ENCODE measurements around the gene MPO. TPM values are rescaled to one million over a fixed set of nuclear protein-coding genes. Genes with fewer than 3 reads are reported as not detected.

MPO gene
- total RNA-seq, 1 experiment from 2014 or later = not detected

GRCh38 chr17:58312829-58313228, 32.1 kb upstream of the MPO start:
- H3K4me1 Mint-ChIP-seq = peaks cover 3 to 16% of the 10 kb centered on the region in 2 experiments; a peak in 3 of 4 replicates
- TF ChIP-seq CTCF (conservative IDR thresholded peaks at IDR 0.05) = no peak
- no peak overlapping the region; a peak in 1 of 5 replicates for H3K4me3 Mint-ChIP-seq
- no CpG with 5 or more reads among the region's 1 CpG for WGBS (ENCODE audit: extremely low coverage, insufficient read length, low lambda C conversion rate)
- Histone ChIP-seq H4K8ac (replicated peaks; ENCODE audit: insufficient read length, low read depth, low read length) (no peak overlapping the region), H3K9me3 (ENCODE audit: control insufficient read depth, low read depth, low read length) (no peaks in the 10 kb centered on the region), H2BK5ac (ENCODE audit: insufficient read length, low read length) (no peak overlapping the region), H3K27ac (ENCODE audit: insufficient read length, low read depth, low read length) (no peak overlapping the region), H3K4me2 (ENCODE audit: insufficient read depth, insufficient read length, low read length) (no peak overlapping the region), H2AK5ac (ENCODE audit: insufficient read length, low read length) (no peak overlapping the region), H3K23ac (ENCODE audit: insufficient read length, low read depth, low read length) (no peak overlapping the region), H4K91ac (ENCODE audit: insufficient read length, low read depth, low read length) (no peak overlapping the region), H3K56ac (ENCODE audit: insufficient read length, low read depth, low read length) (no peak overlapping the region), H3K4ac (ENCODE audit: low read depth, low read length) (no peak overlapping the region), H4K20me1 (ENCODE audit: control insufficient read depth, insufficient read depth, insufficient read length) (no peaks in the 10 kb centered on the region), H3T11ph (ENCODE audit: low read length) (no peak overlapping the region), H2BK12ac (ENCODE audit: insufficient read length, low read depth, low read length) (no peak overlapping the region), H3K79me2 (ENCODE audit: insufficient read depth, low read length) (no peaks in the 10 kb centered on the region), H3K14ac (ENCODE audit: insufficient read depth, low read length) (no peak overlapping the region), H4K5ac (ENCODE audit: insufficient read length, low read depth, low read length) (no peak overlapping the region), H2BK15ac (ENCODE audit: low read depth, low read length) (no peak overlapping the region), H3K4me1 (ENCODE audit: insufficient read depth, low read length) (no peaks in the 10 kb centered on the region), H2AFZ (ENCODE audit: low read length) (no peak overlapping the region), H3K23me2 (ENCODE audit: insufficient read length, low read depth, low read length, poor library complexity, severe bottlenecking) (no peaks in the 10 kb centered on the region), H3K9ac (ENCODE audit: extremely low read depth, insufficient read length, low read length) (no peak overlapping the region), H2BK120ac (ENCODE audit: low read depth, low read length, poor library complexity, severe bottlenecking) (no peak overlapping the region), H2BK20ac (ENCODE audit: low read depth, low read length, poor library complexity, severe bottlenecking) (no peak overlapping the region), H3K27me3 (ENCODE audit: insufficient read depth, low read length) (no peaks in the 10 kb centered on the region), H3K79me1 (ENCODE audit: insufficient read depth, low read depth, low read length, poor library complexity, severe bottlenecking) (no peaks in the 10 kb centered on the region), H3K18ac (ENCODE audit: insufficient read length, low read depth, low read length) (no peak overlapping the region)
- peaks cover 2% of the 10 kb centered on the region; the same call in 1 of the 2 replicates for H3K27me3 Mint-ChIP-seq (ENCODE audit: low read depth)
- no peak for DNase-seq
- H3K9me3 Mint-ChIP-seq = no peaks in the 10 kb centered on the region
- H3K36me3 Mint-ChIP-seq (ENCODE audit: insufficient read depth in 1 of 3, low read depth in 3 of 3) = no peaks in the 10 kb centered on the region
- no peak overlapping the region; a peak in 1 of 7 replicates for H3K27ac Mint-ChIP-seq
